GM23338 (cell line): Measurements from ENCODE around the gene DDX5. TPM values are rescaled to one million over a fixed set of nuclear protein-coding genes. Genes with fewer than 3 reads are reported as not detected.
A peak's percentile ranks its signal among the peaks of the same experiment; 100 is the strongest.

Source experiments
- ATAC-seq: fragments of 200-7000 bp; cut with Tn5 transposase; 3 replicates; pipeline ENCODE4 v1.9.1; 2020
- DNase-seq: peaks from one replicate; pipeline ENCODE4 v3.0.0-alpha.2; 2015; ENCODE audit warnings: low spot score
- H2AFZ ChIP-seq: fragments of 200-600 bp; sonication (generic); 2 replicates; pipeline ENCODE4 v1.8.0; 2016; ENCODE audit warnings: antibody characterized with exemption, mild to moderate bottlenecking, moderate library complexity
- H3F3A ChIP-seq: fragments of 200-600 bp; sonication (generic); replicated peaks from 2 replicates; pipeline ENCODE4 v1.8.0; 2017; ENCODE audit warnings: antibody characterized with exemption, mixed run types, low read depth
- H3K27ac ChIP-seq: fragments of 200-600 bp; sonication (generic); 2 replicates; pipeline ENCODE4 v1.6.1; 2016; ENCODE audit warnings: low read depth
- H3K27me3 ChIP-seq: fragments of 200-600 bp; sonication (generic); 2 replicates; pipeline ENCODE4 v1.8.0; 2016; ENCODE audit warnings: mild to moderate bottlenecking, mixed run types, moderate library complexity; ENCODE audit not compliant: insufficient read depth
- H3K36me3 ChIP-seq: fragments of 200-600 bp; sonication (generic); 2 replicates; pipeline ENCODE4 v1.8.0; 2016; ENCODE audit warnings: mild to moderate bottlenecking; ENCODE audit not compliant: insufficient read depth
- H3K4me1 ChIP-seq: fragments of 200-600 bp; sonication (generic); 2 replicates; pipeline ENCODE4 v1.8.0; 2016; ENCODE audit warnings: mild to moderate bottlenecking, moderate library complexity; ENCODE audit not compliant: insufficient read depth
- H3K4me2 ChIP-seq: fragments of 200-600 bp; sonication (generic); 2 replicates; pipeline ENCODE4 v1.7.1; 2017; ENCODE audit warnings: mixed run types
- H3K4me3 ChIP-seq: fragments of 200-600 bp; sonication (generic); 2 replicates; pipeline ENCODE4 v1.6.1; 2016; ENCODE audit warnings: mixed run types
- H3K79me2 ChIP-seq: fragments of 200-600 bp; sonication (generic); replicated peaks from 2 replicates; pipeline ENCODE4 v1.8.0; 2017; ENCODE audit warnings: mild to moderate bottlenecking; ENCODE audit not compliant: insufficient read depth
- H3K9me2 ChIP-seq: fragments of 200-600 bp; sonication (generic); 2 replicates; pipeline ENCODE4 v1.8.0; 2017; ENCODE audit not compliant: insufficient read depth
- H4K20me1 ChIP-seq: fragments of 200-600 bp; sonication (generic); replicated peaks from 2 replicates; pipeline ENCODE4 v1.8.0; 2017; ENCODE audit warnings: mild to moderate bottlenecking; ENCODE audit not compliant: insufficient read depth
- H3K27ac Mint-ChIP-seq: 2 replicates; pipeline ENCODE4 v1.8.0; 2020; ENCODE audit warnings: inconsistent platforms, mild to moderate bottlenecking, moderate library complexity, mixed read lengths
- H3K27me3 Mint-ChIP-seq: 3 replicates; pipeline ENCODE4 v1.8.0; 2022; ENCODE audit warnings: low read depth, mild to moderate bottlenecking, moderate library complexity, mixed read lengths, inconsistent platforms; ENCODE audit not compliant: insufficient read depth, poor library complexity
- H3K36me3 Mint-ChIP-seq: 3 replicates; pipeline ENCODE4 v1.8.0; 2021; ENCODE audit warnings: low read depth, mild to moderate bottlenecking, inconsistent platforms, moderate library complexity, mixed read lengths
- H3K4me1 Mint-ChIP-seq: 3 replicates; pipeline ENCODE4 v1.8.0; 2020; ENCODE audit warnings: mild to moderate bottlenecking, inconsistent platforms, mixed read lengths
- H3K4me3 Mint-ChIP-seq: 3 replicates; pipeline ENCODE4 v1.8.0; 2021; ENCODE audit warnings: moderate library complexity, mild to moderate bottlenecking, inconsistent platforms, mixed read lengths
- H3K9me3 Mint-ChIP-seq: 3 replicates; pipeline ENCODE4 v1.8.0; 2020; ENCODE audit warnings: moderate library complexity, mild to moderate bottlenecking, inconsistent platforms, mixed read lengths
- CREB1 ChIP-seq: fragments of 250-450 bp; sonication (Bioruptor Pico); IDR thresholded peaks from 2 replicates; pipeline ENCODE4 v1.5.0; 2020; ENCODE audit warnings: low read depth, mild to moderate bottlenecking, moderate library complexity
- CTCF ChIP-seq, 2 experiments: fragments of 200-600 bp in 1 of 2; sonication (generic) in 1 of 2; conservative IDR thresholded peaks; 2 replicates each; pipeline versions ENCODE4 v1.5.1 to v1.6.1; 2016 to 2017; ENCODE audit warnings: antibody characterized with exemption in 2 of 2, low read depth in 2 of 2, mild to moderate bottlenecking in 2 of 2, moderate library complexity in 1 of 2
- ETS1 ChIP-seq: IDR thresholded peaks from 2 replicates; pipeline ENCODE4 v1.6.1; 2016; ENCODE audit warnings: antibody characterized with exemption
- EZH2 ChIP-seq: fragments of 200-600 bp; sonication (generic); IDR thresholded peaks from one replicate; pipeline ENCODE4 v1.8.0; 2017; ENCODE audit warnings: antibody characterized with exemption, mild to moderate bottlenecking, low read depth; ENCODE audit not compliant: unreplicated experiment
- EZH2phosphoT487 ChIP-seq: fragments of 200-600 bp; sonication (generic); IDR thresholded peaks from one replicate; pipeline ENCODE4 v1.8.1; 2018; ENCODE audit warnings: antibody characterized with exemption; ENCODE audit not compliant: unreplicated experiment
- JUNB ChIP-seq: IDR thresholded peaks from one replicate; pipeline ENCODE4 v1.6.1; 2016; ENCODE audit warnings: antibody characterized with exemption; ENCODE audit not compliant: unreplicated experiment
- NANOG ChIP-seq: IDR thresholded peaks from 2 replicates; pipeline ENCODE4 v1.6.1; 2016; ENCODE audit warnings: antibody characterized with exemption, borderline replicate concordance
- POLR2AphosphoS5 ChIP-seq: IDR thresholded peaks from 2 replicates; pipeline ENCODE4 v1.6.1; 2016; ENCODE audit warnings: antibody characterized with exemption, low read depth
- REST ChIP-seq: IDR thresholded peaks from one replicate; pipeline ENCODE4 v1.6.1; 2018; ENCODE audit warnings: antibody characterized with exemption; ENCODE audit not compliant: unreplicated experiment
- STAT1 ChIP-seq: IDR thresholded peaks from one replicate; pipeline ENCODE4 v1.6.1; 2016; ENCODE audit warnings: antibody characterized with exemption; ENCODE audit not compliant: unreplicated experiment
- ZNF114 ChIP-seq: fragments of 250-450 bp; sonication (Bioruptor Pico); IDR thresholded peaks from 2 replicates; pipeline ENCODE4 v1.5.0; 2020; ENCODE audit warnings: mild to moderate bottlenecking, moderate library complexity
- ZNF331 ChIP-seq: fragments of 250-450 bp; sonication (Bioruptor Pico); IDR thresholded peaks from 2 replicates; pipeline ENCODE4 v1.5.0; 2020; ENCODE audit warnings: low read depth, mild to moderate bottlenecking, moderate library complexity
- polyA plus RNA-seq: library from polyadenylated mRNA; unstranded; fragments of >200 nt; fragmentation: Nextera tagmentation; extraction: Ambion mirVana; gene quantifications from 2 replicates; pipeline ENCODE4 v1.2.1, GENCODE V29; 2016
- total RNA-seq: library from RNA; depleted of rRNA; stranded (reverse); fragments of >200 nt; shearing (Covaris generic); gene quantifications from 2 replicates; pipeline ENCODE4 v1.2.3, GENCODE V29; 2014

The DDX5 gene
- total and polyA plus RNA-seq, 2 experiments from 2014 or later, result 400 to 447 TPM

GRCh38 chr17:64515419-64515818 is 9.3 kb upstream of the DDX5 start:
- no peaks in the 10 kb centered on the region for H3K9me3 Mint-ChIP-seq
- peaks cover 6% of the 10 kb centered on the region for H3K27me3 Mint-ChIP-seq
- H3K4me2 ChIP-seq, result no peak overlapping the region
- DNase-seq (no peak), ATAC-seq (no peak)
- H3K4me1 ChIP-seq, result peaks cover 4% of the 10 kb centered on the region
- TF ChIP-seq EZH2phosphoT487 (no peak), CREB1 (CRISPR knock-in tag) (no peak), EZH2 (no peak), STAT1 (no peak), NANOG (no peak)
- H3K4me3 ChIP-seq, result no peak overlapping the region
- H3K9me2 ChIP-seq, result no peaks in the 10 kb centered on the region
- H3K27me3 ChIP-seq, result no peaks in the 10 kb centered on the region
- H3K79me2 ChIP-seq, result peaks cover 81% of the 10 kb centered on the region
- no peaks in the 10 kb centered on the region for H3F3A ChIP-seq
- H3K4me1 Mint-ChIP-seq, result peaks cover 14% of the 10 kb centered on the region
- H3K36me3 ChIP-seq, result peaks cover 72% of the 10 kb centered on the region
- no peak overlapping the region for H3K27ac ChIP-seq
- H3K36me3 Mint-ChIP-seq, result peaks cover 89% of the 10 kb centered on the region
- H3K4me3 Mint-ChIP-seq, result no peak overlapping the region
- no peak overlapping the region for H3K27ac Mint-ChIP-seq
- H4K20me1 ChIP-seq, result peaks cover 34% of the 10 kb centered on the region
- no peak overlapping the region for H2AFZ ChIP-seq

- Histone ChIP-seq H3K27ac (no peak overlapping the region), H3K9me2 (no peaks in the 10 kb centered on the region), H3K4me3 (no peak overlapping the region), H3K27me3 (no peaks in the 10 kb centered on the region), H2AFZ (no peak overlapping the region), H3K4me2 (no peak overlapping the region), H4K20me1 (peaks cover 28% of the 10 kb centered on the region), H3K4me1 (peaks cover 16% of the 10 kb centered on the region), H3F3A (peaks cover 5% of the 10 kb centered on the region; the same call in 1 of the 2 replicates), H3K36me3 (peaks cover 50% of the 10 kb centered on the region), H3K79me2 (peaks cover 92% of the 10 kb centered on the region)
- ATAC-seq, result no peak
- DNase-seq, result no peak
- peak overlapping the region; percentile 61 for H3K4me3 Mint-ChIP-seq
- H3K27ac Mint-ChIP-seq, result no peak overlapping the region
- H3K9me3 Mint-ChIP-seq, result peaks cover 4% of the 10 kb centered on the region; the same call in 1 of the 3 replicates
- peaks cover 83% of the 10 kb centered on the region for H3K36me3 Mint-ChIP-seq
- H3K27me3 Mint-ChIP-seq, result peaks cover 24% of the 10 kb centered on the region
- peaks cover 38% of the 10 kb centered on the region for H3K4me1 Mint-ChIP-seq
- TF ChIP-seq POLR2AphosphoS5 (no peak), EZH2 (no peak), REST (no peak), ZNF331 (CRISPR knock-in tag) (no peak), ETS1 (no peak), CTCF (conservative IDR thresholded peaks at IDR 0.05; ENCODE audit: low read depth in 2 of 2) (no peak), JUNB (no peak), STAT1 (no peak), CREB1 (CRISPR knock-in tag) (no peak), EZH2phosphoT487 (no peak), NANOG (no peak), ZNF114 (CRISPR knock-in tag) (no peak)
Observed at GRCh38 chr17:64509179-64509578, 3.1 kb upstream of the DDX5 start.
